Measurements from ENCODE around the gene MMP2. TPM values are rescaled to one million over a fixed set of nuclear protein-coding genes. Genes with fewer than 3 reads are reported as not detected.

MMP2 gene
- total RNA-seq (277 TPM), polyA plus RNA-seq (ENCODE audit: insufficient read depth in 1 of 8, insufficient read length in 8 of 8, low replicate concordance in 1 of 8) (100 to 1,000 TPM; 359 to 709 (median 454) TPM)
- long read RNA-seq, donor 1, transcript MMP2-201 (13 exons, 3,741 nt): major isoform, 44 of 51 reads
- long read RNA-seq, donor 1, partial matches to known transcripts: 7 of 51 reads
- long read RNA-seq, donor 1, other reads (novel, unspliced or antisense): 0 of 51 reads
- long read RNA-seq, donor 2, transcript MMP2-201 (13 exons, 3,741 nt): major isoform, 11 of 11 reads
- long read RNA-seq, donor 2, partial matches to known transcripts: 0 of 11 reads
- long read RNA-seq, donor 2, other reads (novel, unspliced or antisense): 0 of 11 reads
- long read RNA-seq, donor 3, transcript MMP2-201 (13 exons, 3,741 nt): major isoform, 111 of 123 reads
- long read RNA-seq, donor 3, partial matches to known transcripts: 11 of 123 reads
- long read RNA-seq, donor 3, other reads (novel, unspliced or antisense): 0 of 123 reads
- long read RNA-seq, donor 4, transcript MMP2-201 (13 exons, 3,741 nt): major isoform, 76 of 152 reads
- long read RNA-seq, donor 4, partial matches to known transcripts: 76 of 152 reads
- long read RNA-seq, donor 4, other reads (novel, unspliced or antisense): 0 of 152 reads
- long read RNA-seq, donor 5, transcript MMP2-201 (13 exons, 3,741 nt): major isoform, 259 of 481 reads
- long read RNA-seq, donor 5, partial matches to known transcripts: 207 of 481 reads
- long read RNA-seq, donor 5, other reads (novel, unspliced or antisense): 15 of 481 reads
- long read RNA-seq, donor 6, transcript MMP2-201 (13 exons, 3,741 nt): major isoform, 71 of 173 reads
- long read RNA-seq, donor 6, partial matches to known transcripts: 93 of 173 reads
- long read RNA-seq, donor 6, other reads (novel, unspliced or antisense): 9 of 173 reads
- long read RNA-seq, donor 7, transcript MMP2-201 (13 exons, 3,741 nt): major isoform, 132 of 234 reads
- long read RNA-seq, donor 7, partial matches to known transcripts: 92 of 234 reads
- long read RNA-seq, donor 7, other reads (novel, unspliced or antisense): 10 of 234 reads
- long read RNA-seq, donor 8, transcript MMP2-201 (13 exons, 3,741 nt): major isoform, 81 of 245 reads
- long read RNA-seq, donor 8, partial matches to known transcripts: 164 of 245 reads
- long read RNA-seq, donor 8, other reads (novel, unspliced or antisense): 0 of 245 reads
- long read RNA-seq, donor 9, transcript MMP2-201 (13 exons, 3,741 nt): major isoform, 52 of 210 reads
- long read RNA-seq, donor 9, partial matches to known transcripts: 158 of 210 reads
- long read RNA-seq, donor 9, other reads (novel, unspliced or antisense): 0 of 210 reads
- long read RNA-seq, donor 10, transcript MMP2-201 (13 exons, 3,741 nt): major isoform, 136 of 327 reads
- long read RNA-seq, donor 10, partial matches to known transcripts: 181 of 327 reads
- long read RNA-seq, donor 10, other reads (novel, unspliced or antisense): 10 of 327 reads
- long read RNA-seq, donor 11, transcript MMP2-201 (13 exons, 3,741 nt): major isoform, 126 of 314 reads
- long read RNA-seq, donor 11, partial matches to known transcripts: 182 of 314 reads
- long read RNA-seq, donor 11, other reads (novel, unspliced or antisense): 5 of 314 reads

- peaks cover 53% of the 10 kb centered on the region for H3K4me1 ChIP-seq (ENCODE audit: control insufficient read depth, insufficient read depth, low read length)
- H3K36me3 ChIP-seq (ENCODE audit: control insufficient read depth, insufficient read depth, low read length): peaks cover 20% of the 10 kb centered on the region
- peak within 1 kb of the TSS; percentile 93 for H3K27ac ChIP-seq (ENCODE audit: low read length)
- under 1% methylated on average over 33 of the region's 46 CpGs for WGBS (ENCODE audit: insufficient coverage)
- peak within 1 kb of the TSS; percentile 80 for H3K4me3 ChIP-seq (ENCODE audit: low read length)
- H3K9me3 ChIP-seq (replicated peaks; ENCODE audit: control insufficient read depth, low read depth, low read length): no peaks in the 10 kb centered on the region
- peak; percentile 97 for DNase-seq
- H3K27me3 ChIP-seq (ENCODE audit: control insufficient read depth, insufficient read depth, low read length): peaks cover 8% of the 10 kb centered on the region
These were observed at the start of gene MMP2 for GRCh38 chr16:55478827-55479429. Gene MMP2, plus strand, starts transcription at chr16:55479198. Its CDS starts 282 bp downstream, at chr16:55479480.

- peaks cover 7% of the 10 kb centered on the region for H3K27me3 ChIP-seq (ENCODE audit: control insufficient read depth, insufficient read depth, low read length)
- no peaks in the 10 kb centered on the region for H3K9me3 ChIP-seq (replicated peaks; ENCODE audit: control insufficient read depth, low read depth, low read length)
- no peaks in the 10 kb centered on the region for H3K4me1 ChIP-seq (ENCODE audit: control insufficient read depth, insufficient read depth, low read length)
- no peak for DNase-seq
- H3K36me3 ChIP-seq (ENCODE audit: control insufficient read depth, insufficient read depth, low read length): no peaks in the 10 kb centered on the region
- H3K27ac ChIP-seq (ENCODE audit: low read length): no peak overlapping the region
- WGBS (ENCODE audit: insufficient coverage): 78% methylated on average over 4 of the region's 5 CpGs
- H3K4me3 ChIP-seq (ENCODE audit: low read length): no peak overlapping the region
These were observed 46.0 kb upstream of the MMP2 start for GRCh38 chr16:55433030-55433429.

- H3K9me3 ChIP-seq (replicated peaks; ENCODE audit: control insufficient read depth, low read depth, low read length): no peaks in the 10 kb centered on the region
- no peaks in the 10 kb centered on the region for H3K4me1 ChIP-seq (ENCODE audit: control insufficient read depth, insufficient read depth, low read length)
- WGBS (ENCODE audit: insufficient coverage): 88% methylated on average over 4 of the region's 5 CpGs
- no peak for DNase-seq
- H3K36me3 ChIP-seq (ENCODE audit: control insufficient read depth, insufficient read depth, low read length): no peaks in the 10 kb centered on the region
- no peak overlapping the region for H3K27ac ChIP-seq (ENCODE audit: low read length)
- H3K27me3 ChIP-seq (ENCODE audit: control insufficient read depth, insufficient read depth, low read length): peaks cover 7% of the 10 kb centered on the region
- H3K4me3 ChIP-seq (ENCODE audit: low read length): no peak overlapping the region
These were observed 45.5 kb upstream of the MMP2 start for GRCh38 chr16:55433535-55433934.

- no peaks in the 10 kb centered on the region for H3K9me3 ChIP-seq (replicated peaks; ENCODE audit: control insufficient read depth, low read depth, low read length)
- no peaks in the 10 kb centered on the region for H3K4me1 ChIP-seq (ENCODE audit: control insufficient read depth, insufficient read depth, low read length)
- peaks cover 7% of the 10 kb centered on the region for H3K27me3 ChIP-seq (ENCODE audit: control insufficient read depth, insufficient read depth, low read length)
- WGBS (ENCODE audit: insufficient coverage): 65% methylated on average over 3 of the region's 4 CpGs
- no peaks in the 10 kb centered on the region for H3K36me3 ChIP-seq (ENCODE audit: control insufficient read depth, insufficient read depth, low read length)
- DNase-seq: no peak
- H3K4me3 ChIP-seq (ENCODE audit: low read length): no peak overlapping the region
- no peak overlapping the region for H3K27ac ChIP-seq (ENCODE audit: low read length)
These were observed 45.0 kb upstream of the MMP2 start for GRCh38 chr16:55434000-55434399.

GRCh38 chr16:55435387-55435786, 43.6 kb upstream of the MMP2 start:
- Histone ChIP-seq H3K36me3 (ENCODE audit: control insufficient read depth, insufficient read depth, low read length) (no peaks in the 10 kb centered on the region), H3K4me3 (ENCODE audit: low read length) (no peak overlapping the region), H3K27ac (ENCODE audit: low read length) (no peak overlapping the region), H3K27me3 (ENCODE audit: control insufficient read depth, insufficient read depth, low read length) (peaks cover 7% of the 10 kb centered on the region), H3K9me3 (replicated peaks; ENCODE audit: control insufficient read depth, low read depth, low read length) (no peaks in the 10 kb centered on the region), H3K4me1 (ENCODE audit: control insufficient read depth, insufficient read depth, low read length) (no peaks in the 10 kb centered on the region)
- 67% methylated on average over 1 of the region's 5 CpGs for WGBS (ENCODE audit: insufficient coverage)
- DNase-seq: no peak

- Histone ChIP-seq H3K9me3 (replicated peaks; ENCODE audit: control insufficient read depth, low read depth, low read length) (no peaks in the 10 kb centered on the region), H3K27ac (ENCODE audit: low read length) (no peak overlapping the region), H3K4me1 (ENCODE audit: control insufficient read depth, insufficient read depth, low read length) (no peaks in the 10 kb centered on the region), H3K4me3 (ENCODE audit: low read length) (no peak overlapping the region), H3K27me3 (ENCODE audit: control insufficient read depth, insufficient read depth, low read length) (peaks cover 7% of the 10 kb centered on the region), H3K36me3 (ENCODE audit: control insufficient read depth, insufficient read depth, low read length) (no peaks in the 10 kb centered on the region)
- no peak for DNase-seq
- 92% methylated on average over 2 of the region's 3 CpGs for WGBS (ENCODE audit: insufficient coverage)
These were observed 42.4 kb upstream of the MMP2 start for GRCh38 chr16:55436587-55436986.

- H3K27me3 ChIP-seq (ENCODE audit: control insufficient read depth, insufficient read depth, low read length): peaks cover 7% of the 10 kb centered on the region
- no CpG with 5 or more reads among the region's 3 CpGs for WGBS (ENCODE audit: insufficient coverage)
- no peak overlapping the region for H3K27ac ChIP-seq (ENCODE audit: low read length)
- no peaks in the 10 kb centered on the region for H3K9me3 ChIP-seq (replicated peaks; ENCODE audit: control insufficient read depth, low read depth, low read length)
- H3K4me3 ChIP-seq (ENCODE audit: low read length): no peak overlapping the region
- no peaks in the 10 kb centered on the region for H3K4me1 ChIP-seq (ENCODE audit: control insufficient read depth, insufficient read depth, low read length)
- H3K36me3 ChIP-seq (ENCODE audit: control insufficient read depth, insufficient read depth, low read length): no peaks in the 10 kb centered on the region
- DNase-seq: no peak
These were observed 41.4 kb upstream of the MMP2 start for GRCh38 chr16:55437625-55438024.

GRCh38 chr16:55438281-55438680, 40.7 kb upstream of the MMP2 start:
- Histone ChIP-seq H3K27me3 (ENCODE audit: control insufficient read depth, insufficient read depth, low read length) (peaks cover 7% of the 10 kb centered on the region), H3K36me3 (ENCODE audit: control insufficient read depth, insufficient read depth, low read length) (no peaks in the 10 kb centered on the region), H3K4me1 (ENCODE audit: control insufficient read depth, insufficient read depth, low read length) (no peaks in the 10 kb centered on the region), H3K9me3 (replicated peaks; ENCODE audit: control insufficient read depth, low read depth, low read length) (no peaks in the 10 kb centered on the region), H3K27ac (ENCODE audit: low read length) (no peak overlapping the region), H3K4me3 (ENCODE audit: low read length) (no peak overlapping the region)
- no peak for DNase-seq

GRCh38 chr16:55439101-55439690, 39.8 kb upstream of the MMP2 start:
- WGBS (ENCODE audit: insufficient coverage): 100% methylated on average over 1 of the region's 6 CpGs
- DNase-seq: no peak

More at GRCh38 chr16:55439101-55439690, 39.8 kb upstream of the MMP2 start:
- Histone ChIP-seq H3K4me3 (ENCODE audit: low read length) (no peak overlapping the region), H3K27ac (ENCODE audit: low read length) (no peak overlapping the region), H3K4me1 (ENCODE audit: control insufficient read depth, insufficient read depth, low read length) (no peaks in the 10 kb centered on the region), H3K27me3 (ENCODE audit: control insufficient read depth, insufficient read depth, low read length) (peaks cover 4% of the 10 kb centered on the region), H3K9me3 (replicated peaks; ENCODE audit: control insufficient read depth, low read depth, low read length) (no peaks in the 10 kb centered on the region), H3K36me3 (ENCODE audit: control insufficient read depth, insufficient read depth, low read length) (no peaks in the 10 kb centered on the region)
